H1 (cell line): ENCODE measurements around the gene TPRN. TPM values are rescaled to one million over a fixed set of nuclear protein-coding genes. Genes with fewer than 3 reads are reported as not detected.

Source experiments
- CTCF ChIA-PET: fragments of 300-600 bp; sonication (Branson Sonifier 250); formaldehyde crosslinking; loops from one replicate; lab custom pipeline; 2021; ENCODE audit not compliant: partially characterized antibody; lab: Charles Lee
- POLR2A ChIA-PET: fragments of 300-600 bp; sonication (Branson Sonifier 250); formaldehyde crosslinking; loops from one replicate; lab custom pipeline; 2021; ENCODE audit warnings: inconsistent platforms; ENCODE audit not compliant: partially characterized antibody; lab: Charles Lee
- DNase-seq, 2 experiments: peaks; one replicate each; pipeline versions ENCODE4 v3.0.0 to v3.0.0-alpha.2; 2010 to 2022; ENCODE audit warnings: low spot score in 2 of 2, low read depth in 1 of 2, mixed read lengths in 1 of 2
- FAIRE-seq: peaks from 2 replicates; lab custom pipeline; 2011; peaks lifted over from hg19 to GRCh38; lab: Jason Lieb, UNC
- H2AFZ ChIP-seq: 2 replicates; pipeline ENCODE4 v1.8.1; 2012; ENCODE audit warnings: low read length, inconsistent platforms
- H2AK5ac ChIP-seq: 2 replicates; pipeline ENCODE4 v1.6.1; 2013; ENCODE audit warnings: low read depth, low read length
- H2BK120ac ChIP-seq: replicated peaks from 2 replicates; pipeline ENCODE3; 2013; ENCODE audit warnings: low read depth, low read length, inconsistent platforms
- H2BK12ac ChIP-seq: 2 replicates; pipeline ENCODE4 v1.6.1; 2013; ENCODE audit warnings: low read depth, low read length
- H2BK15ac ChIP-seq: 2 replicates; pipeline ENCODE4 v1.6.1; 2013; ENCODE audit warnings: low read length
- H2BK20ac ChIP-seq: 2 replicates; pipeline ENCODE4 v1.6.1; 2013; ENCODE audit warnings: low read length
- H2BK5ac ChIP-seq: 2 replicates; pipeline ENCODE4 v1.6.1; 2013; ENCODE audit warnings: low read depth, low read length
- H3K14ac ChIP-seq: 2 replicates; pipeline ENCODE4 v1.6.1; 2013; ENCODE audit warnings: inconsistent platforms; ENCODE audit not compliant: insufficient read length
- H3K18ac ChIP-seq: 2 replicates; pipeline ENCODE4 v1.6.1; 2013; ENCODE audit warnings: low read length; ENCODE audit errors: extremely low read depth
- H3K23ac ChIP-seq: 2 replicates; pipeline ENCODE4 v1.6.1; 2013; ENCODE audit warnings: inconsistent platforms; ENCODE audit not compliant: insufficient read length
- H3K23me2 ChIP-seq: 2 replicates; pipeline ENCODE4 v1.6.1; 2013; ENCODE audit warnings: low read depth, low read length
- H3K27ac ChIP-seq: 2 replicates; pipeline ENCODE4 v1.6.1; 2011; ENCODE audit warnings: low read depth, low read length, inconsistent platforms
- H3K27me3 ChIP-seq, 4 experiments: replicated peaks in 1 of 4; 1 replicate in 1 of 4; 2 replicates in 3 of 4; pipeline versions ENCODE4 v1.6.1 to v1.8.1; 2011 to 2013; ENCODE audit warnings: low read length in 3 of 4, mild to moderate bottlenecking in 3 of 4, inconsistent platforms in 2 of 4, mixed read lengths in 2 of 4, moderate library complexity in 1 of 4; ENCODE audit not compliant: control insufficient read depth in 3 of 4, insufficient read depth in 3 of 4; ENCODE audit errors: extremely low read depth in 1 of 4
- H3K36me3 ChIP-seq, 4 experiments: 2 replicates each; pipeline versions ENCODE4 v1.6.1 to v1.8.1; 2011 to 2013; ENCODE audit warnings: mild to moderate bottlenecking in 4 of 4, low read length in 3 of 4, moderate library complexity in 2 of 4, control low read depth in 1 of 4, inconsistent platforms in 1 of 4; ENCODE audit not compliant: insufficient read depth in 4 of 4, control insufficient read depth in 2 of 4
- H3K4ac ChIP-seq: replicated peaks from 2 replicates; pipeline ENCODE3; 2013; ENCODE audit warnings: low read length, low read depth, mixed read lengths, inconsistent platforms; ENCODE audit not compliant: insufficient read length
- H3K4me1 ChIP-seq, 4 experiments: replicated peaks in 1 of 4; 1 replicate in 1 of 4; 2 replicates in 3 of 4; pipeline versions ENCODE4 v1.6.1 to v1.8.1; 2011 to 2013; ENCODE audit warnings: low read length in 3 of 4, inconsistent platforms in 2 of 4, mixed read lengths in 1 of 4; ENCODE audit not compliant: insufficient read depth in 4 of 4, control insufficient read depth in 3 of 4
- H3K4me2 ChIP-seq, 2 experiments: 2 replicates each; pipeline versions ENCODE4 v1.6.1 to v1.8.1; 2011 to 2013; ENCODE audit warnings: low read depth in 2 of 2, low read length in 2 of 2, control low read depth in 1 of 2, inconsistent platforms in 1 of 2, mild to moderate bottlenecking in 1 of 2; ENCODE audit not compliant: insufficient read depth in 1 of 2
- H3K4me3 ChIP-seq, 4 experiments: fragments of 200-600, 300-600 bp in 1 of 4; sonication (generic), shearing (Covaris generic), sonication (Bioruptor Twin) in 1 of 4; 2 replicates each; pipeline versions ENCODE4 v1.5.1 to v1.8.1; 2011 to 2016; ENCODE audit warnings: low read length in 4 of 4, low read depth in 3 of 4, control low read depth in 2 of 4, inconsistent platforms in 2 of 4, mild to moderate bottlenecking in 2 of 4, mixed read lengths in 1 of 4, moderate library complexity in 1 of 4; ENCODE audit not compliant: insufficient read depth in 2 of 4; ENCODE audit errors: extremely low read depth in 1 of 4
- H3K56ac ChIP-seq: replicated peaks from 2 replicates; pipeline ENCODE3; 2013; ENCODE audit warnings: low read depth, mild to moderate bottlenecking, mixed read lengths, low read length, inconsistent platforms; ENCODE audit not compliant: insufficient read length
- H3K79me1 ChIP-seq: 2 replicates; pipeline ENCODE4 v1.6.1; 2013; ENCODE audit warnings: low read depth, low read length, control low read depth
- H3K79me2 ChIP-seq, 2 experiments: 2 replicates each; pipeline versions ENCODE4 v1.6.1 to v1.8.1; 2012 to 2013; ENCODE audit warnings: low read length in 2 of 2, mild to moderate bottlenecking in 2 of 2, inconsistent platforms in 1 of 2; ENCODE audit not compliant: insufficient read depth in 2 of 2, control insufficient read depth in 1 of 2
- H3K9ac ChIP-seq, 4 experiments: replicated peaks in 1 of 4; 1 replicate in 1 of 4; 2 replicates in 3 of 4; pipeline versions ENCODE4 v1.6.1 to v1.8.1; 2011 to 2013; ENCODE audit warnings: low read depth in 3 of 4, low read length in 3 of 4, control low read depth in 2 of 4, mild to moderate bottlenecking in 2 of 4, moderate library complexity in 2 of 4, inconsistent platforms in 1 of 4; ENCODE audit errors: extremely low read depth in 1 of 4
- H3K9me3 ChIP-seq, 2 experiments: 2 replicates each; pipeline versions ENCODE4 v1.6.1 to v1.8.1; 2012 to 2013; ENCODE audit warnings: mild to moderate bottlenecking in 2 of 2, moderate library complexity in 2 of 2, control low read depth in 1 of 2, inconsistent platforms in 1 of 2, low read depth in 1 of 2, low read length in 1 of 2, mixed read lengths in 1 of 2; ENCODE audit not compliant: insufficient read depth in 2 of 2
- H4K20me1 ChIP-seq, 2 experiments: replicated peaks in 1 of 2; 2 replicates each; pipeline versions ENCODE3 to v1.8.1; 2011 to 2013; ENCODE audit warnings: inconsistent platforms in 2 of 2, low read length in 2 of 2, mild to moderate bottlenecking in 1 of 2; ENCODE audit not compliant: insufficient read depth in 2 of 2, control insufficient read depth in 1 of 2
- H4K5ac ChIP-seq: 2 replicates; pipeline ENCODE4 v1.6.1; 2013; ENCODE audit warnings: low read length, low read depth, mixed read lengths, inconsistent platforms; ENCODE audit not compliant: insufficient read length
- H4K8ac ChIP-seq: 2 replicates; pipeline ENCODE4 v1.8.0; 2013; ENCODE audit warnings: mild to moderate bottlenecking, moderate library complexity, low read length, inconsistent platforms; ENCODE audit not compliant: insufficient read depth; ENCODE audit errors: extremely low read depth
- H4K91ac ChIP-seq: replicated peaks from 2 replicates; pipeline ENCODE3; 2013; ENCODE audit warnings: low read length, mixed read lengths, inconsistent platforms; ENCODE audit not compliant: insufficient read length
- EZH2 ChIP-seq: fragments of 200-600 bp; sonication (generic); IDR thresholded peaks from 2 replicates; pipeline ENCODE4 v1.7.1; 2012; ENCODE audit warnings: low read depth, mild to moderate bottlenecking, moderate library complexity, low read length, inconsistent platforms; ENCODE audit not compliant: severe bottlenecking
- HDAC2 ChIP-seq, 2 experiments: fragments of 300-600 bp in 1 of 2; sonication (generic) in 1 of 2; IDR thresholded peaks; 2 replicates each; pipeline ENCODE4 v1.6.1; 2011 to 2012; ENCODE audit warnings: low read depth in 2 of 2, low read length in 2 of 2, mild to moderate bottlenecking in 2 of 2, moderate library complexity in 2 of 2, borderline replicate concordance in 1 of 2, inconsistent platforms in 1 of 2
- JUN ChIP-seq: IDR thresholded peaks from 2 replicates; pipeline ENCODE4 v1.6.1; 2011; ENCODE audit warnings: low read depth, mild to moderate bottlenecking, improper control_type of control experiment, low read length
- RBBP5 ChIP-seq: IDR thresholded peaks from 2 replicates; pipeline ENCODE4 v1.7.1; 2012; ENCODE audit warnings: low read depth, mild to moderate bottlenecking, inconsistent platforms, low read length, moderate library complexity, borderline replicate concordance
- RFX5 ChIP-seq: IDR thresholded peaks from 2 replicates; pipeline ENCODE4 v1.6.1; 2011; ENCODE audit warnings: low read depth, low read length, improper control_type of control experiment, borderline replicate concordance
- TCF12 ChIP-seq: IDR thresholded peaks from 2 replicates; pipeline ENCODE4 v1.6.1; 2011; ENCODE audit warnings: low read depth, mild to moderate bottlenecking, low read length
- WGBS, 2 experiments: shearing (Covaris generic) in 1 of 2; methylation state at CpG; one replicate each; pipeline versions ENCODE4 v1.1.6 to v1.1.7; 2013 to 2015; ENCODE audit warnings: low lambda C conversion rate in 2 of 2, mixed read lengths in 2 of 2, inconsistent platforms in 1 of 2, low coverage in 1 of 2, missing lambda C conversion rate in 1 of 2; ENCODE audit not compliant: insufficient replicate concordance in 2 of 2, insufficient coverage in 1 of 2, insufficient read length in 1 of 2; ENCODE audit errors: extremely low coverage in 1 of 2, missing lambda C conversion rate in 1 of 2; 5-methylcytosine and 5-hydroxymethylcytosine counted together
- polyA plus RNA-seq, 7 experiments: library from polyadenylated mRNA; depleted of rRNA in 3 of 7; stranded (reverse) in 5 of 7; unstranded in 2 of 7; fragments of >200 nt in 5 of 7; fragments of 200-250 nt in 2 of 7; gene quantifications; 1 replicate in 5 of 7; 2 replicates in 1 of 7; 4 replicates in 1 of 7; pipeline versions ENCODE4 v1.2.1 to v1.2.3, GENCODE V29; 2011 to 2013; ENCODE audit warnings: missing spikeins in 2 of 7, mixed read lengths in 2 of 7
- total RNA-seq: library from RNA; stranded (reverse); fragmentation: NEBNext Ultra II Directional; extraction: Animal tissue kit (Norgen Biotek cat#: 25700); gene quantifications from 2 replicates; pipeline ENCODE4 v1.2.1, GENCODE V29; 2021
- TF ChIP-seq, protein P1 (sequence below), 3 experiments: IDR thresholded peaks; 1 replicate in 2 of 3; 2 replicates in 1 of 3; pipeline versions ENCODE4 v1.5.1 to v1.6.1; 2011; ENCODE audit warnings: low read length in 3 of 3, mild to moderate bottlenecking in 3 of 3, inconsistent platforms in 2 of 3, low read depth in 1 of 3, moderate library complexity in 1 of 3; ENCODE audit not compliant: insufficient read depth in 1 of 3; ENCODE audit errors: control extremely low read depth in 1 of 3

The TPRN gene
- total and polyA plus RNA-seq, 2 of the 8 experiments (the other 6 are each of a cell fraction or from before 2014, with no cell fraction given): 9.7 to 23.2 TPM

DNA sequence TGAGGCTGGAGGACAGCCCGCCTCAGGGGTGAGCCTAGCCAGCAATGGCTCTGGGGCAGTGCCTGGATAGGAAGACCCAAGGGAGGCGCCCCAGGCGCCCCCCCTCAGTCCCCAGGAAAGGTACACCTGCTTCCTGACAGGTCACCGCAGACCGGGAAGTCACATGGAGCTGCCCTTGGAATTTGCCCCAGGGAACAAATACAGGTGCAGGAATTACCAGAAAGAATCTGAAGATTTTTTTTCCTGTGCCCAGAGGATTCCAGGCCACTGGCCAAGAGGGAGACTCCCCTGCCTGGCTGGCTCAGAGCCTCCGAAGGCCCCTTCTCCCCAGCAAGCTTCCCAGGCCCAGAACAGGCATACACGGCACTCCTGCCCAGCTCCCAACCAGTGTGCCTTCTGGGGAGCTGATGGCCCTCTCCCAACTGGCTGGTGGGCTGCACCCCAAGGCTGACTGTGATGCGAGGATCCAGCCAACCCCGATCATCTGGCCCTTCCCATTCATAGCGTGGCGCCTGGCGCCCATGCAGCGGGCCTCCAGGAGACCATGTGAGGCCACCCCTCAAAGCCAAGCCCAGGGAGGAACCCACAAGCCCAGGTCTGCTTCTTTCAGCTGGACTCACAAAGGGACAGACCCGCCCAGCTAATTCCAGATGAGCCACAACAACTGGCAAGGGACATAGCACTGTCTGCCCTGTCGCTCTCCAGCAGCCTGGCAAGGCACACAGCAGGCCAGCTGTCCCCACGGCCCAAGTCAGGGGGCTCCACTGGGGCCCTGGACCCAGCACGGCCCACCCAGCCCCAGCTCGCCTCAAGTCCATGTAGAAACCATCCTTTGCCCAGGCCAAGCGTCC lies 2.3 kb downstream of the TPRN start:
- H3K4me1 ChIP-seq: peaks cover 0 to 33% (median 17%) of the 10 kb centered on the region in 4 experiments; a peak in 6 of 7 replicates
- H3K18ac ChIP-seq: no peak overlapping the region
- no peak overlapping the region for H2BK5ac ChIP-seq
- H2BK12ac ChIP-seq: no peak overlapping the region
- H2BK120ac ChIP-seq: no peak overlapping the region
- H3K4me2 ChIP-seq: peak overlapping the region; percentile 70 to 76; a peak in 2 of 4 replicates
- H3K23me2 ChIP-seq: peaks cover 3% of the 10 kb centered on the region; the same call in 1 of the 2 replicates
- peak overlapping the region in 1 of 4 experiments; percentile 67; a peak in 1 of 8 replicates for H3K4me3 ChIP-seq
- no peaks in the 10 kb centered on the region for H3K36me3 ChIP-seq
- peaks cover 0 to 30% of the 10 kb centered on the region in 2 experiments; a peak in 3 of 4 replicates for H3K79me2 ChIP-seq
- no peak overlapping the region for H2BK20ac ChIP-seq
- peak overlapping the region; percentile 35; the same call in 1 of the 2 replicates for H4K8ac ChIP-seq
- no peak overlapping the region for H3K56ac ChIP-seq
- no peak overlapping the region for H3K14ac ChIP-seq
- H2BK15ac ChIP-seq: no peak overlapping the region
- no peaks in the 10 kb centered on the region for H3K27me3 ChIP-seq
- DNase-seq (no peak), FAIRE-seq (no peak)
- H4K91ac ChIP-seq: no peak overlapping the region
- H3K9me3 ChIP-seq: no peaks in the 10 kb centered on the region
- peaks cover 7 to 29% of the 10 kb centered on the region in 2 experiments for H4K20me1 ChIP-seq
- CTCF ChIA-PET: interaction anchor here (0.6 to 14.0 kb wide), 10 partner anchors 8 to 108 kb away, joined by 3 to 204 read pairs (median 4); partner anchors contain the start of genes CYSRT1, RNF208, RNF224 and SLC34A3
- POLR2A ChIA-PET: interaction anchor here (0.8 to 2.2 kb wide), 13 partner anchors 10 to 108 kb away, joined by 3 to 21 read pairs (median 4); partner anchors contain the start of genes ANAPC2, RNF208 and SSNA1
- no peak overlapping the region for H4K5ac ChIP-seq
- no peak overlapping the region for H2AFZ ChIP-seq
- no peak overlapping the region for H3K4ac ChIP-seq
- H3K27ac ChIP-seq: no peak overlapping the region
- WGBS, 2 experiments: 89% methylated on average over 14 of the region's 19 CpGs; no CpG with 5 or more reads in 1 of the 2 experiments
- peaks cover 22% of the 10 kb centered on the region for H3K79me1 ChIP-seq
- H3K23ac ChIP-seq: no peak overlapping the region
- H2AK5ac ChIP-seq: no peak overlapping the region
- H3K9ac ChIP-seq: no peak overlapping the region
- no peak for TF ChIP-seq TCF12
- no peak for TF ChIP-seq JUN
- no peak for TF ChIP-seq EZH2
- TF ChIP-seq, protein P1, sequence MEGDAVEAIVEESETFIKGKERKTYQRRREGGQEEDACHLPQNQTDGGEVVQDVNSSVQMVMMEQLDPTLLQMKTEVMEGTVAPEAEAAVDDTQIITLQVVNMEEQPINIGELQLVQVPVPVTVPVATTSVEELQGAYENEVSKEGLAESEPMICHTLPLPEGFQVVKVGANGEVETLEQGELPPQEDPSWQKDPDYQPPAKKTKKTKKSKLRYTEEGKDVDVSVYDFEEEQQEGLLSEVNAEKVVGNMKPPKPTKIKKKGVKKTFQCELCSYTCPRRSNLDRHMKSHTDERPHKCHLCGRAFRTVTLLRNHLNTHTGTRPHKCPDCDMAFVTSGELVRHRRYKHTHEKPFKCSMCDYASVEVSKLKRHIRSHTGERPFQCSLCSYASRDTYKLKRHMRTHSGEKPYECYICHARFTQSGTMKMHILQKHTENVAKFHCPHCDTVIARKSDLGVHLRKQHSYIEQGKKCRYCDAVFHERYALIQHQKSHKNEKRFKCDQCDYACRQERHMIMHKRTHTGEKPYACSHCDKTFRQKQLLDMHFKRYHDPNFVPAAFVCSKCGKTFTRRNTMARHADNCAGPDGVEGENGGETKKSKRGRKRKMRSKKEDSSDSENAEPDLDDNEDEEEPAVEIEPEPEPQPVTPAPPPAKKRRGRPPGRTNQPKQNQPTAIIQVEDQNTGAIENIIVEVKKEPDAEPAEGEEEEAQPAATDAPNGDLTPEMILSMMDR (IDR thresholded peaks at IDR 0.05; ENCODE audit: control extremely low read depth in 1 of 3, insufficient read depth in 1 of 3, low read depth in 1 of 3, low read length in 3 of 3): no peak
- TF ChIP-seq RBBP5: no peak
- TF ChIP-seq HDAC2 (IDR thresholded peaks at IDR 0.05; ENCODE audit: borderline replicate concordance in 1 of 2, low read depth in 2 of 2, low read length in 2 of 2): no peak
- TF ChIP-seq RFX5: no peak
